Body of pancreas (tissue), 4 donors: Measurements from ENCODE around the gene DGKQ. TPM values are rescaled to one million over a fixed set of nuclear protein-coding genes. Genes with fewer than 3 reads are reported as not detected.
"Not testable (repeated sequence)": the region's sequence is repeated elsewhere in the genome, so short reads cannot be mapped to it uniquely, and the experiment has no call there.

Source experiments
- ATAC-seq: fragments of 150-250 bp; one replicate; pipeline ENCODE4 v1.9.1; 2016
- DNase-seq, 4 donors: peaks; one replicate each; pipeline ENCODE4 v3.0.0-alpha.2; 2019
- H3K27ac ChIP-seq, 4 donors: fragments of 200-600 bp; sonication (generic); 1 replicate in 3 of 4; 2 replicates in 1 of 4; pipeline versions ENCODE4 v1.5.1 to v1.6.1; 2016 to 2019; ENCODE audit warnings: mild to moderate bottlenecking in 1 of 4, mixed read lengths in 1 of 4, moderate library complexity in 1 of 4
- H3K27me3 ChIP-seq, 2 donors: fragments of 200-600 bp; sonication (generic); one replicate each; pipeline ENCODE4 v1.6.0; 2016; ENCODE audit warnings: mild to moderate bottlenecking in 1 of 2
- H3K36me3 ChIP-seq, 2 donors: fragments of 200-600 bp; sonication (generic); replicated peaks in 1 of 2; 2 replicates each; pipeline ENCODE4 v1.5.1; 2016; ENCODE audit warnings: low read depth in 2 of 2; ENCODE audit not compliant: insufficient read depth in 1 of 2
- H3K4me1 ChIP-seq: fragments of 200-600 bp; sonication (generic); one replicate; pipeline ENCODE4 v1.6.0; 2016
- H3K4me3 ChIP-seq, 2 donors: fragments of 200-600 bp; sonication (generic); 1 replicate in 1 of 2; 2 replicates in 1 of 2; pipeline ENCODE4 v1.5.1; 2016 to 2019
- H3K9me3 ChIP-seq, 3 donors: fragments of 200-600 bp; sonication (generic); 1 replicate in 2 of 3; 2 replicates in 1 of 3; pipeline ENCODE4 v1.5.1; 2016
- POLR2A ChIP-seq, 3 donors: fragments of 450-650 bp; IDR thresholded peaks; one replicate each; pipeline ENCODE4 v1.6.1; 2016; ENCODE audit warnings: antibody characterized with exemption in 3 of 3, mild to moderate bottlenecking in 2 of 3
- WGBS, 2 donors: methylation state at CpG; one replicate each; pipeline ENCODE4 v1.1.5; 2017; 5-methylcytosine and 5-hydroxymethylcytosine counted together
- intact Hi-C: fragments of 100-400 bp; cut with DNase I; formaldehyde crosslinking; loops from one replicate; pipeline ENCODE4 v1.15.1; 2023
- total RNA-seq, 2 donors: library from RNA; depleted of rRNA; stranded (reverse); fragments of >200 nt; gene quantifications; one replicate each; pipeline ENCODE4 v1.1.0, GENCODE V29; 2016
- TF ChIP-seq, protein P1 (sequence below), 7 experiments: fragments of 450-650 bp in 4 of 7; fragments of 200-600 bp in 3 of 7; sonication (generic) in 3 of 7; IDR thresholded peaks; one replicate each; pipeline ENCODE4 v1.5.1; 2016 to 2019; ENCODE audit warnings: antibody characterized with exemption in 7 of 7

DGKQ gene
- total RNA-seq, 2 donors from 2014 or later, result 13.2 to 17.5 TPM

DNA sequence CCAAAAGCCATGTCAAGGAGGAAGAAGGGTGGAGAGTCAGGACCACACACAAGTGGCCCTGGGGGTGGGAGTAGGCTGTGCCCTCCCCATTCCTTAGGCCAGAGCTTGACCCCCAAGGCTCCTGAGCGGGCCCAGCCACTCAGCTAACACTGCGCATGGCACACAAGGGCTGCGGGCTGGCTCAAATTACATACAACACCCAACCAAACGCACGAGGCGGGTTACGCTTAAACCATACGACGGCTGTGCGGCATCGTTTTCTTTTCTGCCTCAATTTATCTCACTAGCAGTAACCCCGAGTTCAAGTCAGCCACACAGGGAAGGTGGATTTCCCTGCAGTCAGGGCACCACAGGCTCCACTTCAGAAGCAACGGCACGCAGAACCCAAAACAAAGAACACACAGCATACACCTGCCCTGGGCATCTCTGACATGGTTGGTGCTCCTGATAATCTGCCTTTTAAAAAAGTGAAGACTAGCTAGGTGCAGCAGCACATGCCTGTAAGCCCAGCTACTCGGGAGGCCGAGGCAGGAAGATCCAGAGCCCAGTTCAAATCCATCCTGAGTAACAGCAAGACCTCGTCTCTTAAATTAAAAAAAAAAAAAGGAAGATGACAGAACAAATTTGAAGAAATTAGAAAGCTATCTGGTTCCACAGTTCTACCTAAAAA, 44.1 kb downstream of the DGKQ start:
- Histone ChIP-seq H3K4me3 (no peak overlapping the region), H3K36me3 (no peaks in the 10 kb centered on the region)

DNA sequence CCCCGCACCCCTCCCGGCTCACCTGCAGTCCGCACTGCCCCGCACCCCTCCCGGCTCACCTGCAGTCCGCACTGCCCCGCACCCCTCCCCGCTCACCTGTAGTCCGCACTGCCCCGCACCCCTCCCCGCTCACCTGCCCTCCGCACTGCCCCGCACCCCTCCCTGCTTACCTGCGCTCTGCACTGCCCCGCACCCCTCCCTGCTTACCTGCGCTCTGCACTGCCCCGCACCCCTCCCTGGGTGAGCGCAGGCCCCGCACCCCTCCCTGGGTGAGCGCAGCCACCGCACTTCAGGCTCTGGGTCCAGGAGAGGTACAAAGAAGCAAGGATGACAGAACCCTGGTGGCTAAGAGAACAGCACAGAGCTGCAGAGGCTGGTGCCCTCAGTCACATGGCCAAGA, 45.8 kb downstream of the DGKQ start:
- DNase-seq, result peak in 1 of 4 donors; percentile 8
- intact Hi-C loops, H3K4me3 ChIP-seq, ATAC-seq, H3K27ac ChIP-seq, H3K36me3 ChIP-seq, H3K9me3 ChIP-seq, H3K27me3 ChIP-seq: not testable (repeated sequence)
- H3K4me1 ChIP-seq, result peaks cover 47% of the 10 kb centered on the region
- 81 to 95% methylated on average over 11 to 18 of the region's 21 CpGs for WGBS, 2 donors

More for the DNA sequence above, 44.1 kb downstream of the DGKQ start:
- Histone ChIP-seq H3K9me3 (no peaks in the 10 kb centered on the region), H3K27ac (peak overlapping the region in 1 of 4 donors; percentile 97), H3K27me3 (no peaks in the 10 kb centered on the region), H3K4me1 (peaks cover 53% of the 10 kb centered on the region)
- intact Hi-C loops, result no loop called here
- TF ChIP-seq POLR2A (IDR thresholded peaks at IDR 0.05), result no peak
- TF ChIP-seq, protein P1, sequence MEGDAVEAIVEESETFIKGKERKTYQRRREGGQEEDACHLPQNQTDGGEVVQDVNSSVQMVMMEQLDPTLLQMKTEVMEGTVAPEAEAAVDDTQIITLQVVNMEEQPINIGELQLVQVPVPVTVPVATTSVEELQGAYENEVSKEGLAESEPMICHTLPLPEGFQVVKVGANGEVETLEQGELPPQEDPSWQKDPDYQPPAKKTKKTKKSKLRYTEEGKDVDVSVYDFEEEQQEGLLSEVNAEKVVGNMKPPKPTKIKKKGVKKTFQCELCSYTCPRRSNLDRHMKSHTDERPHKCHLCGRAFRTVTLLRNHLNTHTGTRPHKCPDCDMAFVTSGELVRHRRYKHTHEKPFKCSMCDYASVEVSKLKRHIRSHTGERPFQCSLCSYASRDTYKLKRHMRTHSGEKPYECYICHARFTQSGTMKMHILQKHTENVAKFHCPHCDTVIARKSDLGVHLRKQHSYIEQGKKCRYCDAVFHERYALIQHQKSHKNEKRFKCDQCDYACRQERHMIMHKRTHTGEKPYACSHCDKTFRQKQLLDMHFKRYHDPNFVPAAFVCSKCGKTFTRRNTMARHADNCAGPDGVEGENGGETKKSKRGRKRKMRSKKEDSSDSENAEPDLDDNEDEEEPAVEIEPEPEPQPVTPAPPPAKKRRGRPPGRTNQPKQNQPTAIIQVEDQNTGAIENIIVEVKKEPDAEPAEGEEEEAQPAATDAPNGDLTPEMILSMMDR (IDR thresholded peaks at IDR 0.05), result no peak
- no peak for DNase-seq
- WGBS, 2 donors, result 85% methylated on average over 17 of the region's 17 CpGs
- ATAC-seq, result no peak

DNA sequence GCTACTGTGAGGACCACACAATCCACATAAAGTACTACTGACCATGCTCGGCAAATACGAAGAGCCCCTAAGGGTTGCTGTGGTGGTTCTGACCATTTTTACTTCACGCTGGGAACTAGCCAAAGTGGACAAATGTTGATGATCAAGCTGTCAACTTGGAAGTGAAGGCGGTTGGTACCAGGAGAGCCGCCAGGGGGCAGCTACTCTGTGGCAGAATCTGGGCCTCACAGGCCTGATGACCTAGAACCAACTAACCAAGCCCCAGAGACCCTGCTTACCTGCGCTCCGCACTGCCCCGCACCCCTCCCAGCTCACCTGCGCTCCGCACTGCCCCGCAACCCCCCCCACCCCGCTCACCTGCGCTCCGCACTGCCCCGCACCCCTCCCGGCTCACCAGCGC, 46.8 kb downstream of the DGKQ start:
- TF ChIP-seq, protein P1 (IDR thresholded peaks at IDR 0.05), result peak in 5 of 7 experiments; percentile 36 to 47 (median 44)
- no peak for TF ChIP-seq POLR2A (IDR thresholded peaks at IDR 0.05)
- Histone ChIP-seq H3K9me3 (no peaks in the 10 kb centered on the region), H3K27me3 (no peaks in the 10 kb centered on the region), H3K4me3 (no peak overlapping the region), H3K4me1 (peaks cover 47% of the 10 kb centered on the region), H3K27ac (no peak overlapping the region), H3K36me3 (no peaks in the 10 kb centered on the region)
- intact Hi-C loops, result no loop called here
- ATAC-seq (peak; percentile 46), DNase-seq (peak; percentile 40 to 60 (median 54))
- WGBS, 2 donors, result 54 to 61% methylated on average over 7 to 8 of the region's 17 CpGs

DNA sequence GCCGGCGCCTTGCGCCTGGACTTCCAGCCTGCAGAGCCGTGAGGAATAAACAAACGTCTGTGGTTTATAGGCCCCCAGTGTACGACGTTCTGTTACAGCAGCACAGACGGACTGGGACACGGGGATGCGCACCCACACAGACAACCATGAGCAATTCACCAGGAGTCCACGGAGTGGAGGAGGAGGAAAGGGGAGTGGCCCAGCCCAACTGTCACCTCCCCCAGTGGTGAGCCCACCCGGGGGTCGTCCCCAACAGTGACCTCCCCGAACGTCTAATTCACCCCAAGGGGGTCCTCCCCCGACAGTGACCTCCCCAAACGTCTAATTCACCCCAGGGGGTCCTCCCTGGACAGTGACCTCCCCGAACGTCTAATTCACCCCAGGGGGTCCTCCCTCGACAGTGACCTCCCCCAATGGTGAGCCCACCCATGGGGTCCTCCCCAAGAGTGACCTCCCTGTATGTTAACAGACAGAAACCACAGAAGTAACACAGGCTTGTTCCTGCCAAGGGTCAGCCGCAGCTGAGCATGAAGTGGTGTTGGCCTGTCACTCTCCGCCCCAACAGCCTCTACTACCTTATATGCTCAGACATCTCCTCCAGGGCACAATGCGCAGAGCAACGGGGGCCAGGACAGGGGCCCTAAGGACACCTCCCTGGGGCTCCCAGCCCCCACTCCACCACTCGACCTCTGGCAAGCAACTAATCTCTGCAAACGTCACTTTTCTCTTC, 47.4 kb downstream of the DGKQ start:
- intact Hi-C loops, result no loop called here
- Histone ChIP-seq H3K4me1 (peaks cover 46% of the 10 kb centered on the region), H3K9me3 (no peaks in the 10 kb centered on the region), H3K27ac (no peak overlapping the region), H3K27me3 (no peaks in the 10 kb centered on the region), H3K36me3 (no peaks in the 10 kb centered on the region), H3K4me3 (no peak overlapping the region)
- TF ChIP-seq, protein P1 (IDR thresholded peaks at IDR 0.05), result no peak
- TF ChIP-seq POLR2A (IDR thresholded peaks at IDR 0.05), result no peak
- no peak for ATAC-seq
- DNase-seq, result peak in 1 of 4 donors; percentile 7
- WGBS, 2 donors, result 73 to 84% methylated on average over 14 to 26 of the region's 26 CpGs

DNA sequence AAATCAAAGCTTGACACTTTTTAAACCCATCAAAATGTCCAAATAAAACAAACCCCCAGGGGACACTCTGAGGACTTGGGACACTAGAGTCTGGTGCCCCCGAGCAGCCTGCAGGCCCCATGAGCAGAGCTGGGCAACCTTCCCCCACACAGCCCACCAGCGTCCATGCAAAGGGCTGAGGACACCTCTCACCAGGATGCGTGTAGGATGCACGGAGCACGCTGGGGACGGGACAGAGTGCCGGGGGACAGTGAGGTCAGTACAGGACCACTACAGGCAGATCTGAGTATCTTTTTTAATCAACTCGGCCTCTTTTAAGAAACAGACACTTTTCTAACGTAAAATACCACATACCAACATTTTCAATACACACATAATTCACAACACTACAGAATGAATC, 48.2 kb downstream of the DGKQ start:
- DNase-seq, result no peak
- intact Hi-C loops, result no loop called here
- 84 to 95% methylated on average over 7 to 9 of the region's 9 CpGs for WGBS, 2 donors

More for the DNA sequence above, 48.2 kb downstream of the DGKQ start:
- TF ChIP-seq, protein P1 (IDR thresholded peaks at IDR 0.05), result no peak
- no peak for TF ChIP-seq POLR2A (IDR thresholded peaks at IDR 0.05)
- H3K4me1 ChIP-seq, result peaks cover 38% of the 10 kb centered on the region
- H3K27ac ChIP-seq, result no peak overlapping the region
- H3K27me3 ChIP-seq, result no peaks in the 10 kb centered on the region
- no peak for ATAC-seq
- no peaks in the 10 kb centered on the region for H3K9me3 ChIP-seq
- H3K36me3 ChIP-seq, result no peaks in the 10 kb centered on the region
- H3K4me3 ChIP-seq, result no peak overlapping the region
